Psoas muscle (tissue), 8 donors: Measurements from ENCODE around the gene ZNF219. TPM values are rescaled to one million over a fixed set of nuclear protein-coding genes. Genes with fewer than 3 reads are reported as not detected.

Experiments
- ATAC-seq, 4 donors: fragments of 200-7000 bp; cut with Tn5 transposase; one replicate each; pipeline ENCODE4 v1.9.1; 2020; ENCODE audit warnings: moderate library complexity in 3 of 4, mild to moderate bottlenecking in 2 of 4
- DNase-seq, 2 donors: peaks; one replicate each; pipeline ENCODE4 v3.0.0-alpha.2; 2020
- H3K27ac ChIP-seq: fragments of 200-600 bp; one replicate; pipeline ENCODE4 v1.8.0; 2022
- H3K27me3 ChIP-seq, 3 donors: fragments of 200-600 bp in 1 of 3; one replicate each; pipeline versions ENCODE4 v1.6.1 to v1.8.0; 2013 to 2022; ENCODE audit warnings: low read length in 2 of 3, mild to moderate bottlenecking in 2 of 3, moderate library complexity in 1 of 3; ENCODE audit not compliant: insufficient read depth in 3 of 3
- H3K36me3 ChIP-seq, 2 donors: fragments of 200-600 bp in 1 of 2; one replicate each; pipeline versions ENCODE4 v1.6.1 to v1.8.0; 2013 to 2022; ENCODE audit warnings: low read depth in 1 of 2, mild to moderate bottlenecking in 1 of 2, moderate library complexity in 1 of 2; ENCODE audit not compliant: insufficient read depth in 1 of 2
- H3K4me1 ChIP-seq: fragments of 200-600 bp; one replicate; pipeline ENCODE4 v1.8.0; 2022
- H3K4me3 ChIP-seq: fragments of 200-600 bp; one replicate; pipeline ENCODE4 v1.8.0; 2022; ENCODE audit warnings: mild to moderate bottlenecking
- H3K9me3 ChIP-seq: fragments of 200-600 bp; one replicate; pipeline ENCODE4 v1.8.0; 2022
- CTCF ChIP-seq: fragments of 200-600 bp; IDR thresholded peaks from one replicate; pipeline ENCODE4 v1.8.0; 2022; ENCODE audit warnings: antibody characterized with exemption
- WGBS, 3 donors: extraction: QIAGEN DNeasy Blood & Tissue Kit; methylation state at CpG; one replicate each; pipeline versions ENCODE4 v1.1.6 to v1.1.7; 2013; 5-methylcytosine and 5-hydroxymethylcytosine counted together
- intact Hi-C, 2 donors: fragments of 100-400 bp; cut with DNase I; formaldehyde crosslinking; loops; one replicate each; pipeline versions ENCODE4 v1.11.0 to v1.14.2; 2022
- polyA plus RNA-seq, 3 donors: library from polyadenylated mRNA; stranded (reverse); fragments of 200-250 nt; gene quantifications; one replicate each; pipeline ENCODE4 v1.2.3, GENCODE V29; 2013
- total RNA-seq, 4 donors: library from RNA; stranded (reverse); fragmentation: NEBNext Ultra II Directional in 2 of 4; extraction: Animal tissue kit (Norgen Biotek cat#: 25700) in 2 of 4; gene quantifications; one replicate each; pipeline versions ENCODE4 v1.2.1 to v1.2.4, GENCODE V29; 2021 to 2023
- donor health status: healthy with polysubstance abuse.
- donor health status: DM: no; HTN: no; CAD: no; lungs with moderate emphysema.
- donor health status: Bipolar disorder and iron deficiency.
- donor health status: healthy.
- donor health status: DM: yes; HTN: yes; CAD: no.
- donor health status: DM: no; HTN: no; CAD: no.
- donor health status: DM: no; HTN: no; CAD: no.
- donor health status: DM: yes; HTN: yes; CAD: no.

ZNF219 gene
- total and polyA plus RNA-seq, 7 donors: 13.9 to 38.1 (median 28.5) TPM

GRCh38 chr14:21107283-21107800 is 8.9 kb upstream of the ZNF219 start:
- no peaks in the 10 kb centered on the region for H3K27me3 ChIP-seq
- intact Hi-C loops: loop anchor here (5.0 to 10.0 kb wide), 2 partner anchors 250 to 423 kb away; partner anchors contain the start of genes ANG (in 1 of the 2) and RNASE4 (in 1 of the 2)
- DNase-seq: no peak
- no peaks in the 10 kb centered on the region for H3K9me3 ChIP-seq
- H3K4me3 ChIP-seq: no peak overlapping the region
- no peaks in the 10 kb centered on the region for H3K36me3 ChIP-seq
- TF ChIP-seq CTCF: no peak
- ATAC-seq: no peak
- peaks cover 26% of the 10 kb centered on the region for H3K4me1 ChIP-seq
- 46 to 57% (median 48%) methylated on average over 5 of the region's 5 CpGs for WGBS, 3 donors
- H3K27ac ChIP-seq: peak overlapping the region; percentile 30

- WGBS, 3 donors: 7 to 15% (median 10%) methylated on average over 11 of the region's 11 CpGs
- Histone ChIP-seq H3K9me3 (no peaks in the 10 kb centered on the region), H3K4me1 (peaks cover 26% of the 10 kb centered on the region), H3K36me3 (no peaks in the 10 kb centered on the region), H3K27me3 (no peaks in the 10 kb centered on the region), H3K4me3 (peak overlapping the region; percentile 20), H3K27ac (peak overlapping the region; percentile 30)
- intact Hi-C loops: loop anchor here (5.0 to 10.0 kb wide), 2 partner anchors 249 to 422 kb away; partner anchors contain the start of genes ANG (in 1 of the 2) and RNASE4 (in 1 of the 2)
- TF ChIP-seq CTCF: peak; percentile 86
- DNase-seq (peak; percentile 78 to 89), ATAC-seq (peak in 3 of 4 donors; percentile 27 to 41 (median 34))
These were observed 8.2 kb upstream of the ZNF219 start for GRCh38 chr14:21106498-21107282.

- Histone ChIP-seq H3K9me3 (no peaks in the 10 kb centered on the region), H3K4me3 (peak overlapping the region; percentile 20), H3K27me3 (no peaks in the 10 kb centered on the region), H3K36me3 (no peaks in the 10 kb centered on the region), H3K27ac (peak overlapping the region; percentile 30), H3K4me1 (peaks cover 26% of the 10 kb centered on the region)
- DNase-seq: no peak
- intact Hi-C loops: loop anchor here (5.0 to 10.0 kb wide), 2 partner anchors 249 to 421 kb away; partner anchors contain the start of genes ANG (in 1 of the 2) and RNASE4 (in 1 of the 2)
- 51 to 54% (median 52%) methylated on average over 4 of the region's 4 CpGs for WGBS, 3 donors
- no peak for TF ChIP-seq CTCF
- no peak for ATAC-seq
These were observed 7.7 kb upstream of the ZNF219 start for GRCh38 chr14:21106176-21106497.

- TF ChIP-seq CTCF: no peak
- H3K27ac ChIP-seq: peak overlapping the region; percentile 100
- H3K36me3 ChIP-seq: no peaks in the 10 kb centered on the region
- H3K4me1 ChIP-seq: peaks cover 26% of the 10 kb centered on the region
- peak overlapping the region; percentile 94 for H3K4me3 ChIP-seq
- no peaks in the 10 kb centered on the region for H3K9me3 ChIP-seq
- WGBS, 3 donors: 79 to 82% (median 81%) methylated on average over 8 of the region's 8 CpGs
- no peak for ATAC-seq
- intact Hi-C loops: loop anchor here (2.0 to 10.0 kb wide), 3 partner anchors 90 to 420 kb away; partner anchors contain the start of genes ANG (in 1 of the 2) and RNASE4 (in 1 of the 2)
- no peak for DNase-seq
- no peaks in the 10 kb centered on the region for H3K27me3 ChIP-seq
These were observed 6.6 kb upstream of the ZNF219 start for GRCh38 chr14:21105095-21105494.
